SK-N-SH treated with all-trans-retinoic acid at 6 μM for 48 hours (cell line): ENCODE results near the gene RUFY4.

ENCODE experiments used
- ATAC-seq: fragments of 200-7000 bp; cut with Tn5 transposase; 3 replicates; pipeline ENCODE4 v1.9.1; 2020; ENCODE audit warnings: mild to moderate bottlenecking, moderate library complexity
- ARNTL ChIP-seq: fragments of 450-650 bp; formaldehyde crosslinking; IDR thresholded peaks from 2 replicates; pipeline ENCODE4 v1.5.0; 2020; ENCODE audit warnings: low read depth, mild to moderate bottlenecking, moderate library complexity, borderline replicate concordance
- BACH2 ChIP-seq: fragments of 250-450 bp; sonication (Bioruptor Pico); IDR thresholded peaks from 2 replicates; pipeline ENCODE4 v1.9.0; 2021; ENCODE audit warnings: mild to moderate bottlenecking, borderline replicate concordance
- CSDC2 ChIP-seq: fragments of 250-450 bp; sonication (Bioruptor Pico); IDR thresholded peaks from 2 replicates; pipeline ENCODE4 v1.5.0; 2020; ENCODE audit warnings: mild to moderate bottlenecking, moderate library complexity
- ESRRG ChIP-seq: fragments of 250-450 bp; sonication (Bioruptor Pico); IDR thresholded peaks from 2 replicates; pipeline ENCODE4 v1.6.1; 2021; ENCODE audit warnings: mild to moderate bottlenecking
- GLIS3 ChIP-seq: fragments of 250-450 bp; sonication (Bioruptor Pico); IDR thresholded peaks from 2 replicates; pipeline ENCODE4 v1.5.0; 2020; ENCODE audit warnings: mild to moderate bottlenecking, moderate library complexity
- ISL1 ChIP-seq: fragments of 250-450 bp; sonication (Bioruptor Pico); IDR thresholded peaks from 2 replicates; pipeline ENCODE4 v2.1.2; 2022; ENCODE audit warnings: mild to moderate bottlenecking, moderate library complexity
- OSR1 ChIP-seq: fragments of 250-450 bp; sonication (Bioruptor Pico); IDR thresholded peaks from 2 replicates; pipeline ENCODE4 v1.8.0; 2022; ENCODE audit warnings: moderate library complexity, mild to moderate bottlenecking, inconsistent platforms
- PPARA ChIP-seq: fragments of 250-450 bp; sonication (Bioruptor Pico); IDR thresholded peaks from 2 replicates; pipeline ENCODE4 v1.5.0; 2020; ENCODE audit warnings: mild to moderate bottlenecking, borderline replicate concordance
- TCF4 ChIP-seq: fragments of 250-450 bp; sonication (Bioruptor Pico); IDR thresholded peaks from 2 replicates; pipeline ENCODE4 v1.8.0; 2021; ENCODE audit warnings: mild to moderate bottlenecking, moderate library complexity, borderline replicate concordance
- TOX ChIP-seq: fragments of 250-450 bp; sonication (Bioruptor Pico); IDR thresholded peaks from 2 replicates; pipeline ENCODE4 v1.8.0; 2021; ENCODE audit warnings: mild to moderate bottlenecking, moderate library complexity, borderline replicate concordance
- ZC3H10 ChIP-seq: fragments of 250-450 bp; sonication (Bioruptor Pico); IDR thresholded peaks from 2 replicates; pipeline ENCODE4 v1.5.1; 2021; ENCODE audit warnings: mild to moderate bottlenecking, moderate library complexity
- ZFP30 ChIP-seq: fragments of 450-650 bp; formaldehyde crosslinking; IDR thresholded peaks from 2 replicates; pipeline ENCODE4 v1.5.0; 2022; ENCODE audit warnings: mild to moderate bottlenecking, moderate library complexity
- ZNF565 ChIP-seq: fragments of 450-650 bp; formaldehyde crosslinking; conservative IDR thresholded peaks from 2 replicates; pipeline ENCODE4 v1.5.0; 2020; ENCODE audit warnings: low read depth, mild to moderate bottlenecking, moderate library complexity
- ZNF70 ChIP-seq: fragments of 450-650 bp; formaldehyde crosslinking; IDR thresholded peaks from 2 replicates; pipeline ENCODE4 v1.5.0; 2020; ENCODE audit warnings: mild to moderate bottlenecking, moderate library complexity
- ZNF8 ChIP-seq: fragments of 450-650 bp; formaldehyde crosslinking; IDR thresholded peaks from 2 replicates; pipeline ENCODE4 v1.5.0; 2020; ENCODE audit warnings: mild to moderate bottlenecking, moderate library complexity
- TF ChIP-seq, protein P1 (sequence below): fragments of 250-450 bp; sonication (Bioruptor Pico); IDR thresholded peaks from 2 replicates; pipeline ENCODE4 v1.8.0; 2020; ENCODE audit warnings: mild to moderate bottlenecking, moderate library complexity, borderline replicate concordance
- TF ChIP-seq, protein P2 (sequence below): fragments of 250-450 bp; sonication (Bioruptor Pico); IDR thresholded peaks from 2 replicates; pipeline ENCODE4 v1.5.1; 2020; ENCODE audit warnings: low read depth, mild to moderate bottlenecking, moderate library complexity
- TF ChIP-seq, protein P3 (sequence below): fragments of 250-450 bp; sonication (Bioruptor Pico); IDR thresholded peaks from 2 replicates; pipeline ENCODE4 v1.8.0; 2021; ENCODE audit warnings: low read depth, mild to moderate bottlenecking, moderate library complexity, borderline replicate concordance
- TF ChIP-seq, protein P4 (sequence below): fragments of 250-450 bp; sonication (Bioruptor Pico); IDR thresholded peaks from 2 replicates; pipeline ENCODE4 v1.5.0; 2020; ENCODE audit warnings: mild to moderate bottlenecking, moderate library complexity
- TF ChIP-seq, protein P5 (sequence below): fragments of 250-450 bp; sonication (Bioruptor Pico); IDR thresholded peaks from 2 replicates; pipeline ENCODE4 v1.5.1; 2021; ENCODE audit warnings: mild to moderate bottlenecking, moderate library complexity

RUFY4 gene

DNA sequence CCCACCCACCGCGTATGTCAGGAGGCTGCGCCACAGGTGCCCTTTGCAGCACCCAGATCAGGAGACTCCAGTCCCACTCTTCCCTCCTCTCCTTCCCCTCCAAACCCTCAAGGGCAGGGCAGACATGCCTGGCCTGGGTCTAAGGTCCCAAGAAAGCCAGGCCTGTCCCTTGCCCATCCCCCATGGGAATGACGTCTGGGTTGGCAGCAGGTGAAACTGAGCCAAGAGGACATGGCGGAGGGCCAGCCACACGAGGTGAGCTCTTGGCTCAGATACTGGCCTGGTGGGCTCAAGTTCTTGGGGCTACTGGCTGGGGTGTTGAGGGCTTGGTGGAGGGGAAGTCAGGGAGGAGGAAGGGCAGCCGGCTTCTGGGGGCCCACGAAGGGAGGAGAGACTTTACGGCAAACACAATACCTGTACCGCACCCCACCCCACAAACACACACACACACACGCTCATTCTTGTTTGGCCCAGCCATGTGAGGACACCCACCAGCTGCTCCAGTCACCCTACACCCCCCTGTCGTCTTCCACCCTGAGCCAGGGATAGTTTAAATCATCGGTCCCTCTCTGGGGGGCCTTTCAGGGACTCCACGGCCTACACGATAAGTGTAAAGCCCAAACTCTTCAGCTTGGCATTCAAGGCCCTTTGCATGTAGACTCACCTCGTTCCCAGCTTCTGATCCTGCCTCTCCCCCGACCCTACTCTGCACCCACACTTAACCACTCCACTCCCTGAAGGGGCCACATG, 42.2 kb upstream of the RUFY4 start:
- no peak for ATAC-seq
- TF ChIP-seq ZNF565 (no peak), CSDC2 (CRISPR knock-in tag) (no peak), GLIS3 (CRISPR knock-in tag) (no peak), ZFP30 (CRISPR knock-in tag) (no peak), OSR1 (CRISPR knock-in tag) (no peak), ISL1 (CRISPR knock-in tag) (no peak), PPARA (CRISPR knock-in tag) (no peak), ESRRG (CRISPR knock-in tag) (no peak), TCF4 (CRISPR knock-in tag) (no peak), ARNTL (CRISPR knock-in tag) (no peak), TOX (CRISPR knock-in tag) (no peak), BACH2 (CRISPR knock-in tag) (no peak), ZNF8 (CRISPR knock-in tag) (no peak), ZNF70 (no peak), ZC3H10 (no peak)
- TF ChIP-seq, protein P1, sequence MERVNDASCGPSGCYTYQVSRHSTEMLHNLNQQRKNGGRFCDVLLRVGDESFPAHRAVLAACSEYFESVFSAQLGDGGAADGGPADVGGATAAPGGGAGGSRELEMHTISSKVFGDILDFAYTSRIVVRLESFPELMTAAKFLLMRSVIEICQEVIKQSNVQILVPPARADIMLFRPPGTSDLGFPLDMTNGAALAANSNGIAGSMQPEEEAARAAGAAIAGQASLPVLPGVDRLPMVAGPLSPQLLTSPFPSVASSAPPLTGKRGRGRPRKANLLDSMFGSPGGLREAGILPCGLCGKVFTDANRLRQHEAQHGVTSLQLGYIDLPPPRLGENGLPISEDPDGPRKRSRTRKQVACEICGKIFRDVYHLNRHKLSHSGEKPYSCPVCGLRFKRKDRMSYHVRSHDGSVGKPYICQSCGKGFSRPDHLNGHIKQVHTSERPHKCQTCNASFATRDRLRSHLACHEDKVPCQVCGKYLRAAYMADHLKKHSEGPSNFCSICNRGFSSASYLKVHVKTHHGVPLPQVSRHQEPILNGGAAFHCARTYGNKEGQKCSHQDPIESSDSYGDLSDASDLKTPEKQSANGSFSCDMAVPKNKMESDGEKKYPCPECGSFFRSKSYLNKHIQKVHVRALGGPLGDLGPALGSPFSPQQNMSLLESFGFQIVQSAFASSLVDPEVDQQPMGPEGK (CRISPR knock-in tag): no peak
- TF ChIP-seq, protein P2, sequence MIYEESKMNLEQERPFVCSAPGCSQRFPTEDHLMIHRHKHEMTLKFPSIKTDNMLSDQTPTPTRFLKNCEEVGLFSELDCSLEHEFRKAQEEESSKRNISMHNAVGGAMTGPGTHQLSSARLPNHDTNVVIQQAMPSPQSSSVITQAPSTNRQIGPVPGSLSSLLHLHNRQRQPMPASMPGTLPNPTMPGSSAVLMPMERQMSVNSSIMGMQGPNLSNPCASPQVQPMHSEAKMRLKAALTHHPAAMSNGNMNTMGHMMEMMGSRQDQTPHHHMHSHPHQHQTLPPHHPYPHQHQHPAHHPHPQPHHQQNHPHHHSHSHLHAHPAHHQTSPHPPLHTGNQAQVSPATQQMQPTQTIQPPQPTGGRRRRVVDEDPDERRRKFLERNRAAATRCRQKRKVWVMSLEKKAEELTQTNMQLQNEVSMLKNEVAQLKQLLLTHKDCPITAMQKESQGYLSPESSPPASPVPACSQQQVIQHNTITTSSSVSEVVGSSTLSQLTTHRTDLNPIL (CRISPR knock-in tag): no peak
- TF ChIP-seq, protein P3, sequence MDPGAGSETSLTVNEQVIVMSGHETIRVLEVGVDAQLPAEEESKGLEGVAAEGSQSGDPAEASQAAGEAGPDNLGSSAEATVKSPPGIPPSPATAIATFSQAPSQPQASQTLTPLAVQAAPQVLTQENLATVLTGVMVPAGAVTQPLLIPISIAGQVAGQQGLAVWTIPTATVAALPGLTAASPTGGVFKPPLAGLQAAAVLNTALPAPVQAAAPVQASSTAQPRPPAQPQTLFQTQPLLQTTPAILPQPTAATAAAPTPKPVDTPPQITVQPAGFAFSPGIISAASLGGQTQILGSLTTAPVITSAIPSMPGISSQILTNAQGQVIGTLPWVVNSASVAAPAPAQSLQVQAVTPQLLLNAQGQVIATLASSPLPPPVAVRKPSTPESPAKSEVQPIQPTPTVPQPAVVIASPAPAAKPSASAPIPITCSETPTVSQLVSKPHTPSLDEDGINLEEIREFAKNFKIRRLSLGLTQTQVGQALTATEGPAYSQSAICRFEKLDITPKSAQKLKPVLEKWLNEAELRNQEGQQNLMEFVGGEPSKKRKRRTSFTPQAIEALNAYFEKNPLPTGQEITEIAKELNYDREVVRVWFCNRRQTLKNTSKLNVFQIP (CRISPR knock-in tag): no peak
- TF ChIP-seq, protein P4, sequence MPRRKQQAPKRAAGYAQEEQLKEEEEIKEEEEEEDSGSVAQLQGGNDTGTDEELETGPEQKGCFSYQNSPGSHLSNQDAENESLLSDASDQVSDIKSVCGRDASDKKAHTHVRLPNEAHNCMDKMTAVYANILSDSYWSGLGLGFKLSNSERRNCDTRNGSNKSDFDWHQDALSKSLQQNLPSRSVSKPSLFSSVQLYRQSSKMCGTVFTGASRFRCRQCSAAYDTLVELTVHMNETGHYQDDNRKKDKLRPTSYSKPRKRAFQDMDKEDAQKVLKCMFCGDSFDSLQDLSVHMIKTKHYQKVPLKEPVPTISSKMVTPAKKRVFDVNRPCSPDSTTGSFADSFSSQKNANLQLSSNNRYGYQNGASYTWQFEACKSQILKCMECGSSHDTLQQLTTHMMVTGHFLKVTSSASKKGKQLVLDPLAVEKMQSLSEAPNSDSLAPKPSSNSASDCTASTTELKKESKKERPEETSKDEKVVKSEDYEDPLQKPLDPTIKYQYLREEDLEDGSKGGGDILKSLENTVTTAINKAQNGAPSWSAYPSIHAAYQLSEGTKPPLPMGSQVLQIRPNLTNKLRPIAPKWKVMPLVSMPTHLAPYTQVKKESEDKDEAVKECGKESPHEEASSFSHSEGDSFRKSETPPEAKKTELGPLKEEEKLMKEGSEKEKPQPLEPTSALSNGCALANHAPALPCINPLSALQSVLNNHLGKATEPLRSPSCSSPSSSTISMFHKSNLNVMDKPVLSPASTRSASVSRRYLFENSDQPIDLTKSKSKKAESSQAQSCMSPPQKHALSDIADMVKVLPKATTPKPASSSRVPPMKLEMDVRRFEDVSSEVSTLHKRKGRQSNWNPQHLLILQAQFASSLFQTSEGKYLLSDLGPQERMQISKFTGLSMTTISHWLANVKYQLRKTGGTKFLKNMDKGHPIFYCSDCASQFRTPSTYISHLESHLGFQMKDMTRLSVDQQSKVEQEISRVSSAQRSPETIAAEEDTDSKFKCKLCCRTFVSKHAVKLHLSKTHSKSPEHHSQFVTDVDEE (CRISPR knock-in tag): no peak
- TF ChIP-seq, protein P5, sequence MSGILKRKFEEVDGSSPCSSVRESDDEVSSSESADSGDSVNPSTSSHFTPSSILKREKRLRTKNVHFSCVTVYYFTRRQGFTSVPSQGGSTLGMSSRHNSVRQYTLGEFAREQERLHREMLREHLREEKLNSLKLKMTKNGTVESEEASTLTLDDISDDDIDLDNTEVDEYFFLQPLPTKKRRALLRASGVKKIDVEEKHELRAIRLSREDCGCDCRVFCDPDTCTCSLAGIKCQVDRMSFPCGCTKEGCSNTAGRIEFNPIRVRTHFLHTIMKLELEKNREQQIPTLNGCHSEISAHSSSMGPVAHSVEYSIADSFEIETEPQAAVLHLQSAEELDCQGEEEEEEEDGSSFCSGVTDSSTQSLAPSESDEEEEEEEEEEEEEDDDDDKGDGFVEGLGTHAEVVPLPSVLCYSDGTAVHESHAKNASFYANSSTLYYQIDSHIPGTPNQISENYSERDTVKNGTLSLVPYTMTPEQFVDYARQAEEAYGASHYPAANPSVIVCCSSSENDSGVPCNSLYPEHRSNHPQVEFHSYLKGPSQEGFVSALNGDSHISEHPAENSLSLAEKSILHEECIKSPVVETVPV (CRISPR knock-in tag): no peak

DNA sequence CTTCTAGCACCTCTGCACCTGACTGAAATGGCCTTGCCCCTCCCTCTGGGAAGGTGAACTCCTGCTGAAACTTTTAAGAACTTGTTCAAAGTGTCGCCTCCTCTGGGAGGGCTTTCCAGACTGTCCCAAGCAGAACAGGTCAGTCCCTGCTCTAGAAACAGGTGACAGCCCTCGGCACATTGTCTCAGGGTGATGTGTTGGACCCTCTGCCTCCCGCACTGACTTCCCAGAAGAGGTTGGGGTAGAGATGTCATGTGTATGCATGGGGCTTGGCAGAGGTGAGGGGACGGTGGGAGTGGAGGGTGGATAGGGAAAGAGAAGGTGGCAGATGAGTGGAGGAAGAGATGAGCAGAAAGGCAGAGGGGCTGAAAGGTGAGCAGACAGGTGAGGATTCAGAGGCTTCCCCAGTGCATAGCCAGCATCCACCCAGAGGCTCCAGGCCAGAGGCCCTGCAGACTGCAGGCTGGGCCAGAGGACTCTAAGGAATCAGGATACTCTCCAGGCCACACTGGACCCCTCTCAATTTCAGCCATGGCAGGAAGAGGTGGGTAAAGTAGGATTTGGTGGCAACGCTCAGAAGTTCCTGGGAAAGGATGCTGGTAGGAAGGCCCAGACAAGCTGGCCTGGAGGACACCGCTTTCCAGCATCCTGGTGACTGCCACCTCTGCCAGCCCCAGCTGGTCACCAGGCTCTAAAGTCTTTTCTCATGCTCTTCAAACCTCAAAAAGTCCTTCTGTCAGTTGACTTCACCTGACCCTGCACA, 41.4 kb upstream of the RUFY4 start:
- TF ChIP-seq, protein P3 (CRISPR knock-in tag): no peak
- TF ChIP-seq, protein P5 (CRISPR knock-in tag): no peak
- TF ChIP-seq ZNF8 (CRISPR knock-in tag): no peak
- ATAC-seq: no peak
